GM03348 (cell line): ENCODE measurements around the gene PDE5A.
A peak's percentile ranks its signal among the peaks of the same experiment; 100 is the strongest.
"Not testable (repeated sequence)": the region's sequence is repeated elsewhere in the genome, so short reads cannot be mapped to it uniquely, and the experiment has no call there.

Source experiments
- DNase-seq: peaks from one replicate; pipeline ENCODE4 v3.0.0; 2012; ENCODE audit warnings: low spot score

Gene PDE5A

DNA sequence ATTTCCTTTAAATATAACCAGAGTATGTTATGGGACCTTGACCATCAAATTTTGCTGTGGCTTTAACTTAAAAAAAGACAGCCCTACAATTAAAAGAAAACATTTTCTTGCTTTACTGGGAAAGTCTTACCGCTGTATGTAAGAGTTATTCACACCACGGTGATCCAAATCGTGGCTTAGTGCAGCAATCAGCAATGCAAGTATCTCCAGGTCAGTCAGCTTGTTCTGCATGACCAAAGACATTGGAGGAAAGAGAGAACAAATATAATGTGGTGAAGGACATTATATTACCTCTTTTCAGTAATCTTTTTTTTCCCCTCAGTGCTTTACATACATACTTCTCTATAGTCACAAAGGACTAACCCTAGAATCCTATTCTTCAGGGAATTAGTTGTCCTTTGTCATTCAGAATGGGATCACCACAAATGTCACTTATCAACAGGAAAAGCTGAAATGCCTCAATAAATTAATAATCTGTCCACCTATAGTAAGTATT, 109.6 kb downstream of the PDE5A start:
- no peak for DNase-seq

DNA sequence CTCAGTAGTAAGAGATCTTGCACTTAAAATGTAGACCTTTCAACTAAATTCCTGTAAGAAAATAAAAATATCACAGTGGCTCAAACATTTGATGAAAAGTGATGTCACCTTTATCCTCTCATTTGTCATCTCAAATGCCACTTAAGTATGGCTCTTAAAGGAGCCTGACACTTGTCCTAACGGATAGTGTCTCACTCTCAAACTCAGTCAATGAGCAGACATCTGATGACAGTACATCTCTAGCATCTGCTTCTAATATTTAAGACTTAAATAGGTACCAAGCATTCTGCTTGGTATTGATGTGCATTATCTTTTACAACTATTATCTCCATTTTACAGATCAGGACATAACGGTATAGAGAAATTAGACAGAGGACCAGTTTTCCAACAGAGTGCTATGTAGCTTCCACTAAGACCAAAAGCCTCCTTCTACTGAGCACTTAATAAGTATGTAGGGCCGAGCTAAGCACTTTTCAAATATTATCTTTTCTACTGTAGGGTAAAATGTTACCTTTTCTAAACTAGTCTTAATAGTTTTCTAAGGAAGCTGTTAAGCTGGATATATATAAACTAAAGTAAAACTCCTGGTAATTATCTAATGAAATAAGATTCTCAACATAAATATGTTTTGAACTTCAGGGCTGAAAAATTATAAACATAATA, 110.2 kb downstream of the PDE5A start:
- no peak for DNase-seq

DNA sequence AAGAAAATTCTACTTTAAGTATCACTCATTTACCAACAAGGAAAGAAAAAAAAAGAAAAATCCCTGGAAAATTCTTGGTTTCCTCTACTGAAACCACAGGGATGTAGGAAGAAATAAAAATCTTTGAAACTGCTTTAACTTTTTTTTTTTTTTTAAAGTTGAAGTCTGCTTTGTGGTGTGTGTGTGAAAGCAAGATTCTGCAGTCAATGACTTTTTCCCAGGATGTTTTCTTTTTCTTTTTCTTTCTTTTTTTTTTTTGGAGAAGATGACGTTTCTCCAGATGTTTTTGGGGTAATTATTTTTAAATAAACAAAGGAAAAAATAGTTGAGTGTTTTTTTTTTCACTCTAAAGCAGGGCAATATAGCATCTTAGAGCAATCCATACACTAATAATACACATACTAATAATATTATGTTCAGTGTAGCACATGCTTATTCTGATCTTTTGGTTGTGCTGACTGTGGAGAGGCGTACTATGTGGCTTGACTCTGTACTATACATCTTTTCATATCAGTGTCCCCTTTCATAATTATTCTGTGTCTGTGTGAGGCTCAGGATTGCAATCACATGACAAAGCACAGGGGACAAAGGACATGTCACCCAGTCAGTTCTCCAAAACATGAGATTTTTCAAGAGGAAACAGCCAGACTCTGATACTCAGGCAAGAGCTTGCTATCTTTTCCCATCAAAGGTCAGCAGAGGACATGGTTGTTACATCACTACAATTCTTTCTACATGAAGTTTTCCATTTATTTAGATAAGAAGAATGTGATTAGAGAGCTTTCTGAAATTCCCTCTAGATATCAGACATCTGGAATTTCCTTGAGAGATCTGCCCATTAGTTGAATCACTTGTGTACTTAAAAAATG, 111.0 kb downstream of the PDE5A start:
- DNase-seq, result peak; percentile 13

DNA sequence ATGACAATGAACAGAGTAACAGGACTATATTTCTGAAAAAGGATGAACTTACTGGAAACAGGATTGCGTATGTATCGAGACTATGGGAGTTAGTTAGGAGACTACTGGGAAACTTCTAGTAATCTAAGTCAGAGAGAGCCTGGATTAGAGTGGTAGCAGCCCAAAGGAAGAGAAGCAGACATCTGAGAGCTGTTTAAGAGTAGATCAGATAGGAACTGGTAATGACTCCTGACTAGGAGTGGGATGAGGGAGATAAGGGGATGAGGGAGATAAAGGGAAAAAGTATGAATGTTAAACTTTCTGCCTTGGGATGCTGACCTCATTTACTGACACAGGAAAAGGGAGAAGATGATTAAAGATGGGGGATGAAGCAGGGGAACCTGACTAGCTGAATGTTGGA, 116.2 kb downstream of the PDE5A start:
- no peak for DNase-seq

DNA sequence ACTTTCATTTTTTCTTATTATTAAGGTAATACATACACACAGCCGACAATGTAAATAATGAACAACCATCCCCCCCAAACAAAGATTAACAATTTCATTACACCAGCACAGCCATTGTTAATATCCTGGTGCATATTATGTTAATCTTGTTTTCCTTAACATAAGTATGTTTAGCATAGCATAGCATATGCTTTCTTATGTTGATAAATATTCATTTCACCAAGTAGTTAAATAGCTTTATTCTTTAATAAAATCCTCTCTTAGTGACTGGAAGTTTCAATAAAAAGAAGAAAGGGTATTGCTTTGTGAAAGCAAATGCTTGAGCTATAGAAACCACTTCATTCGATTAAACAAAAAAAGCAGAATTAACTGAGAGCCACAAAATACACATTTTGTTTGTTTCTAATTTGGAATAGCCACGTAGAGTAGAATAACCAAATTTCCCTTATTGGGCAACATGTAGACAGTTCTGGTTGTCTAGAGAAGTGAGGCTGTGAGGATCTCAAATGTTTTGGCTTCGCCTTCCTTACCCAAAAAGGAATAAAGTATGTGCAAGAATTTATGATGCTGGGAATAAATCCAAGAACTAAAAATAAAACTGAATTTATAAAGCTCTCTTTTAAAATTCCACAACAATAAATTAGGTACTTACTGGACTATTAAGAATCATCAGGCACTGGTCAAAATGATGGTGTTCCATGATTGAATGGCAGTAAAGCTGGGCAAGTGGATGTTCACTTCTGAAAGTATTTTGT, 118.0 kb downstream of the PDE5A start:
- peak; percentile 30 for DNase-seq

DNA sequence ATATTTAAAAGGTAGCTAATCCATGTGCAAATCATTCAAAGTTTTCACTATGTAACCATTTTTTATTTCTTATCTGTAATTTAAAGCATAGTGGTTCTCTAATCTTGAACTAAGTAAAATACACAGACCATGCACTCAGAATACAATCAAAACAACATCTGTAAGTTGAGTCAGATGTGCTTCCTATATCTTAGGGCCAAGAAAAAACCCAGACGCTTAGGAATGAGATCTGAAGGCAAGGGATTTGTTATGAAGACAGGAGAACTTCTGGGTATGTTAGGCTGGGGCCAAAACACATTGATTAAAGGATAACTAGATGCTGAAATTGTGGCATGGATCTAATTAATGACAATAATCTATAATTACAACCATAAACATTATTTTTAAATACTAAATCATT, 120.3 kb downstream of the PDE5A start:
- no peak for DNase-seq

DNA sequence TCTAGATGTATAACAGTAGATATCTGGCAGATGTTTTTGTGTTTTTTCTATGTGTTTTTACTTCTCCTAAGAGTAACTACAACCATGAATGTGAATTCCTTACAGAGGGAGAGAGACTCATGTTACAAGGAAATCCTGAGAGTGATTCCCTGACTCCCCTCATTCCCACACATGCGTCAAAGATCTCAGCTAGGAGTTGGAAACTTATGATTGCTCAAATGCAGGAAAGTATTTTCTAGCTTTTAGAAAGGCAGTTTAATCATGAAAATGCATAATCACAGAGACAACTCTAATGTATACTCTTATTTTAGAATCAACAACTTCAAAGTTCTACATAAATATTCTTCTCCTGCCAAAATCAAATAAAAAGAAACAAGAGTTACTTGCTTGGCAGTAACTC, 121.8 kb downstream of the PDE5A start:
- no peak for DNase-seq

DNA sequence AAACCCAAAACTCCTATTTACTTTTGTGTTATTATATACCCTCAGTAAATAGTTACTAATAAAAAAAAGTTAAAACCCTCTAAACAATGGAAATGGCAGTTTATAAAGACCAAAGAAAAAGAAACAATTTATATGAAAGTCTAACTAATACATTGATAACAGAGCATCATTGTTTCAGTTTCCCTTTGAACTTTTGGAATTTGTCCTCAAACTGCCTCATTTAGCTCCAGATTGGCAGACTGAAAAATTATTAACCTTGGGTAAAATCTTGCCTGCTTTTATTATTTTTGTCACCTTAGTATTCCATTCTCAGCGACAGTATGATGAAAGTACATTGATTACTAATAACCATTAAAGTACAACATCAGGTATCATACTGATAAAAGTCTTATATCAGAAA, 124.0 kb downstream of the PDE5A start:
- DNase-seq, result no peak

DNA sequence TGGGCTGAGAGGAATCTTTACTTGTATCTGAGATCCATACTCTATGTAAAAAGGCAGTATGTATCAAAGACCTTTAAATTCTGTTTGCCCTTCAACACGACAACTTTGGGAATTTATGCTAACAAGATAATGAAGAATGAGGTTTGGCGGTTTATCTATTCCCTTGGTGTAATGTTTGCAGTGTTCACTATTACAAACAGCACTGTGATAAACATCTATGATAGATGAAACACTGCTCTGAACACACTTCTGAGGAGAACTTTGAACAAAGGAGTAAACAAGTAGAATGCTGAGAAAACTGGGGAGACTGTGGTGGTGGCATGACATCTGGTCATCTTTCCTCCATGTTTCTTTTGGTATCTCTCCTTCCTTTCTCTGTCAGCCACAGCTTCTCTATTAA, 126.9 kb downstream of the PDE5A start:
- DNase-seq, result no peak

DNA sequence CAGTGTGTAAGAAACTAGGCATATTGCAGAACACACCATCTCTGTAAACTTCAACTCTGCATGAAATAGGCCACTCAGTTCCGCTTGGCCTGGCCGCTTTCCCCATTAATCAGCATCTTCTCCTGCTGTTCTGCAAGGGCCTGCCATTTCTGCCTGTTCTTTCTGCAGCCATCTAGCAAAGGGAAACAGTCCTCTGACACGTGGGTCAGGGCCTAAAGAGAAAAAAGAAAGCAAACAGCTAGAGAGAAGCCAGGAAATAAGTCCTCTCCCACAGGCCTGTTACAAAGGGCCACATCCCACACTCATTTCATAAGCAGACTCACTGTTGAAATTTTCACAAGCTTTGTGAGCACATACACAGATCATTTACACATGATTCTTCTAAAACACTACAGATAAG, 130.1 kb downstream of the PDE5A start:
- DNase-seq, result no peak

DNA sequence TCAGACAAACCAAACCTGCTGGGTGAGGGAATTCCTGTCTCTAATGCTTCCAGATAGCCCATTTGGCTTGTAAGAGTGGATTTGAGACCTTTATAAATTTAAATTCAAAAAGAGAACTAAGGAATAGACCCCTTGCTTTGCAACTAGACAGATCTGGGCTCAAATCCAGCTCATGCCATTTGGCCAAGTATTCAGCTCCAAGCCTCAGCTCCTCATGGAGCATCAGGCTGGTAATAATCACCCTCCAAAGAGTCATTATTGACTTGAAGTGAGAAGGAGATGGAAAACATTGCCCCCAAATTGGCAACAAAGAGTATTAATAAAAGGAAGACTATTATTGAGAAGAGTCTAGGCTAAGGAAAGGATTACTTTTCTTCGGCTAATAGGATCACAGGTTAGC, 134.7 kb downstream of the PDE5A start:
- no peak for DNase-seq

DNA sequence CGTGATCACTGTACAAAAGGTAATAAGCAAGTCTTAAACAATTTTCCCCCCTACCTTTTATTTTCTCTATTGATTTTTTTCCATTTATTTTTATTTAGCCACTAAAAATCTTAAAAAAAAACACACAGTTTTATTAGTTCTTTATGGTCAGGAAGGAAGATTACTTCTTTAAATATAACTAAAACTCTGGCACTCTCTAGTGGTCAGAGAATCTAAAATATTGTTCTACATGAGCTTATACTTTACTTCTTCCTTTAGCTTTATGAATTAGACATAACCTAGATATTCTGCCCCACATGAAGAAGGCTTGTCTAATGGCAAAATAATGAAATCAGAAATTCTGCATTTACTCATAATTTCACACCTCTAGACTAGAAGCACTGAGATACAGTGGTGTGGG, 135.2 kb downstream of the PDE5A start:
- no peak for DNase-seq

DNA sequence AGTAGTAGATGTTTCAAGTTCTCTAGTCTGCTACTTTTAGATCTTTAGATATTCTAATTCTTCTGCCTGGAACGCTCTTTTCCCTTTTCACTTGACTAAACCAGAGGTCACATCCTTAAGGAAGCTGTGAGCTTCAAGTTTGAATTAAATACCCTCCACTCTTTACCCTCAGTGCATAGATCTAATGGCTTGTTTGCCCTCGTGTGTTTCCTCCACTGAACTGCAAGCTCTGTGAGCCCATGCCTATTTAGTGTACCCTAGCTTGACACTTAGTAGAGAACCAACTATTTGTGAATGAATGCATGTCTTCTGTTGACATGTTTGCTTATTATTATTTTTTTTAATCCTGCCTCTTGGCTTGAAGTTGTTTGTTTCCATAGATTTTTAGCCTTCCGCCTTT, 138.3 kb downstream of the PDE5A start:
- no peak for DNase-seq

DNA sequence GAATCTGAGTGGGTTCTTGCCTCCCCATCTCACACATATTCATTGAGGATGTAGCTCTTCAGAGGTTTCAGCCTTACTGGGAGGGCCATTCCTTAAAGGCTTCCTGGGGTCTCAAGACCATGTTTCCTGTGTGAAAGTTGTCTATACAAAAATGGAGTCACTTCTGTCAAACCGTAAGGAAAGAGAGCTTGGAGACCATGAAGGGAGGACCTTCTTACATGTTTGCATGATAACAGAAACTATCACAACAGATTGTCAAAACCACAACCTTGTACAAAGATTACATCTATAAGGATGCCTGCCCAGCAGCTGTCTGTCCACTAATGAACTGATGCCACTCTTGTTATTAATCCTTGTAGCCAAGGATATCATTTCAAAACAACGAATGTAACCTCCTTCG, 139.3 kb downstream of the PDE5A start:
- DNase-seq, result no peak

DNA sequence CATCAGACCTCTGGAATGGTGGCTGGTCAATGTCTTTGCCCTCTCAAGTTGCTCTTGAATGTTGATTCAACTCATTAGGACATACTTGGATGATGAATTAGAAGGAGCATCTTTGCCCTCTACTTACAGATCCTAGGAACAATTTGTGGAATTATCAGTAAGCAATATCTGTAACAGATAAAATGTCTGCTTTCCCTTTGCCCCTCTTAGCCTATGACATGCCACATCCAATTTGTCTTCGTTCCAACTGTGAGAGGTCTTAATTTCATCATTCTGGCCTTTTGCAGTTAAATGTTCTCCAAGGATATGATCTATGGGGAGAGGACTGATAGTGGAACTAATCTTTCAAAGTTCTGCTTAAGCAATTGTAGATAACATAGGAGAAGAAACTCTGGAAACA, 148.3 kb downstream of the PDE5A start:
- DNase-seq, result no peak

DNA sequence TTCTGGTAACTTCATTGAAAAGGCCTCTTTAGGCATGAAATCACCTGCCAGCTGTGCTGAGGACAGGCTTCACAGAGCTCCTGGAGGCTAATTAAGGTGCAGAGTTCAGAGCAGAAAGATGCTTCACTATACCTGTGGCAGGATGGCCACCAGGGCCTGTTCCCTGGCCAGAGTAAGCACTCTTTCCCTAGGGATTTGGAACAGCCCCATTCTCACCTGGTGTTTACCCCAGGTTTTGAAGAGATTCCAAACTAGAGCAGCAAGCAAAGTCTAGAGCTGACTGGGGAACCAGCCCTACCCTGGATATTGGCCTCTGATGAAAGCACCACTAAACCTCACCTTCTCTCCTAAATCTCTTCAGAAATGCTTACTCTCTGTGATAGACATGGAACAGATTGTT, 148.8 kb downstream of the PDE5A start:
- no peak for DNase-seq

DNA sequence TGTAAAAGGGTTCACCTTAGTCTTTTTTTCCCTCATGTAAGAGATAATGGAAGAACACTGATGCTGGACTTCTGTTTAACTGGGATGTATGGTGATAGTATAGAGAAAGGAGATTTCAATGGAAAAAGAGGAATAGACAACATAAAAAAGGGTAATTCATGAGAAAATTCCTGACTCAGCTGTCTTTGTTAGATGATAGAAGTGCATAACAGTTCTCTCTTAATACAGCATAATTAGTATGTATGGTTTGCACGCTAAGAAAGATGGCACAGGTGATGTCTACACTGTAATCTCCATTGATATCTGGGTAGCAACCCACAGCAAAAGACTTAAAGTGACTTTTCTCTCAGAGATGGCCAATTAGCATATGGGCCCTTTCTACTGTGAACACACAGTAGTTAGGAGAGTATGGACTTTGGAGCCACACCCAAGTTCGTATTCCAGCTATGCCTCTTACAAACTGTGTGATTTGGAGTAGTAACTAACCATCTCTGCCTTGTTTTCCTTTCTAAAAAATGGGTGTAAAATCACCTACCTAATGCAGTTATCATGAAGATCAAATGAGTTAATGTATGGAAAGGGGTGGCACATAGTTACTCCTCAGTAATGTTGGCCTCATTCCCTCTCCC, 149.3 kb downstream of the PDE5A start:
- no peak for DNase-seq

DNA sequence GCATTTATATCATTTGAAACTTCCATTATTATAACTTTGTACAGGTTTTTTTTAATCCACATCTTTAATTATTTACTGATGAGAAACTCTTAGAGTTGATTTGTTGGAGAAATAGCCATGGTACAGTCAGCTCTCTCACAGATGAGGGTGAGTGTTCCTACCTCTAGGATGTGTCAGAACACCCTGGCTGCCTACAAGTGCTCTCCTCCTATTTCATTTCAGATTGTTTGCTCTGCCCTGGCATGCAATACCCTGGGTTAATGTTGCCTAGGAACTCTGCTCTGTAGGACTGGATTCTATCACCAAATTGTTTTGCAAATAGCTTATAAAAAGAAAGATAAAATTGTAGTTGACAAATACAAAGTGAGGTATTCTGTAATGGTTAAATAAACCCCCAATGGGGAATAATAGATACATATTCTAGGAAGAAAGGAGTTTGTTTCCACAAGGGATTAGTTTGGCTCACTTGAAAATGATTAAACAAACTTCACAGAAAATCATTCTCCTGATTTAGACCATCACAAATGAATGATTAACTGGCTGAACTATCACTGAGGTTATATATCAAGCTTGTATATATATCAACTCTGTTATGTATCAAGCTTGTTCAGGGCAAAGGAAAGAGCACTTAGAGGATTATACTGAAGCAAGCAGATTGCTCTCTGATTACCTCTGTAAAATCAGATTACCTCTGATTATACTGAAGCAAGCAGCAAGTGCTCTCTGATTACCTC, 150.0 kb downstream of the PDE5A start:
- DNase-seq, result no peak

DNA sequence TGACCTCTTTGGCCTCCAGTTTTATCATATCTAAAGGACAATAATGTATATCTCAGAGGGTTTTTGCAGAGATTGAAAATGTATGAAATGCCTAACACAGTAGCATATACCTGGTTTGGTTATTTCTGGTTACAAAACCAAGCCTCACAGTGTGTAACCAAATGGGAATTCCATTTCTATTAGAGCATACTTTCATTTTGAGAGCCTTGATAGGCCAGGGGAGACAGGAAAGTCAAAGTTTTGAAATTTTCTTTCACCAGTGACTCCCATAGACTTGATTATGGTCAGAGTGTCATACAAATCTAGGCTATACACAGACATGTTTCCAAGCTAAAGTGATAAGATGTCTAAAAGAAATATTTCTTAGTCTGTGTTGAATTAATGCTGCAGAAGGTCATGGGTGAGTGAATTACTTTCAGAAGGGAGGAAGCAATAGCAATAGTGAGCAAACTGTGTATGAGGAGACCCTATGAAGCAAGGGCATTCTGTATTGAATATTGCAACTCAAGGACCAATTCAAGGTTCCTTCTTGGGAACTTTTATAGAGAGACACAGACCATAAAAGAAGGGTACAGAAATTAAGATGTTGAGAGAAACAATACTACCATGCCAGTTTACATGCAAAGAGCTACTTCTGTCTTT, 151.1 kb downstream of the PDE5A start:
- DNase-seq, result no peak

DNA sequence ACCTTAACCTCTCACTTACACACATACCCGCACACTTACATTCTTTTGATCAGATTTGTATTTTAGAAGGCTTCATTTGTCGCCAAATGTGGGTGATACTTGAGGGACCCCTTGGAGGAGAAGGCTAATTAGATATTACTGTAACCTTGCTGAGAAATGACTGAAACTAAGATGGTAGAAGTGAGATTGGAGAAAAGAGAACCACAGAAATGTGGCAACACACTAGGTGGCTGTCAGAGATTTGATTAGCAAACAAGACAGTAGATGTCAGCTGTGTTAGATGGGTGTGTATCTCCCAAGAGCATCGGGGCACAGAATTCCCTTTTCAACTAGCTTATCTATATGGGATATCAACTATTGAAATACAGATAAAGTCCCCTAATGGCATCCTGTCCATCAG, 157.3 kb downstream of the PDE5A start:
- DNase-seq, result no peak

DNA sequence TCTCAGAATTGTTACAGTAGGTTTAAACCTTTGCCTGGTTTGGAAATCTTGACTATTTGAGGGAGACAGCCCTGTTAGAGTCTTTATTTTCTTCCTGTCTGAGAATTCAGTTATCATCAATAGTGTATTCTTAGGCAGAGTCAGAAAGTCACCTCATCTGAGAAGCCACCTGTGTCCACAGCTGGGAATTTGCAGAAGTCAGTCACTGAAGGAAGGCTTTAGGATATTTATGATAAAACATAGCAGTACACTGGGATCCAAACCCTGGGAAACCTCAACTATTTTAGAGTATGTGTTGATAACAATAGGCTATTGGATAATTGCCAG, 157.9 kb downstream of the PDE5A start:
- not testable (repeated sequence) for DNase-seq
